GM12801 (cell line): Measurements from ENCODE around the gene KIRREL1.

ENCODE experiments used
- TF ChIP-seq, protein P1 (sequence below): IDR thresholded peaks from one replicate; pipeline ENCODE4 v1.5.1; 2011; ENCODE audit warnings: control low read depth; ENCODE audit not compliant: insufficient read length; ENCODE audit errors: extremely low read depth

KIRREL1 gene

DNA sequence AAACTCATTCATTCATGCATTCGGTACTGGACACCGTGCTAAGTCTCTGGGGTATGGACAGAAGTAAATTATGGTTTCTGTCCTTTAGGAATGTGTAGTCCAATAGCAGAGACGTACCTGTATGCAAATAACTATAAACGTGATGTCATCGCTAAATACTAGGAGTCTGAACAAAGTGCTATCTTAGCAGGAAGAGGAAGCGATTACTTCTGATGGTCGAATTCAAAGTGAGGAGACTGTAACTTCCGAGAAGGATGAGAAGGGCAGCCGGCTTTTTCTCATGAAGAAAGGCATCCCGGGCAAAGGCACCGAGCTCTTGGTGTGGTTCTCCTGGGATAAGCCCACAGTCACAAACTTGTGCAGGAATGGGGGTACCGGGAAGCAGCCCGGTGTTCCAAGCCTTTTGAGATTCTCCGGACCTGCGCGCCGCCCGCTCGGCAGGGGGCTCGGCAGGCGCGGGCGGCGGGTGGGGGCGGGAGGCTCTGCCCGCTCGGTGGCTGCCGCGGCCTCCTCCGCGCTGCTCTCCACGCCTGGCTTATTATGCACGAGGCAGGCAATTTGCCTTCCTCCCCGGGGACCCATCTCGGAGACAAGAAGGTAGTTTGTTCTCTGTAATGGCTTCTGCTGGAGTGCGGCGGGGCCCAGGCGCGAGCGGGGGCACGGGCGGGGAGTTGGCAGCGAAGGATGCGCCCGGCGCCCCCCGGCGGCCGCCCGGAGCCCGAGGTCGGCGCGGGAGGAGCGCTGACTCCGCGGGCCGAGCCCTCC lies 119.7 kb downstream of the KIRREL1 start:
- TF ChIP-seq, protein P1, sequence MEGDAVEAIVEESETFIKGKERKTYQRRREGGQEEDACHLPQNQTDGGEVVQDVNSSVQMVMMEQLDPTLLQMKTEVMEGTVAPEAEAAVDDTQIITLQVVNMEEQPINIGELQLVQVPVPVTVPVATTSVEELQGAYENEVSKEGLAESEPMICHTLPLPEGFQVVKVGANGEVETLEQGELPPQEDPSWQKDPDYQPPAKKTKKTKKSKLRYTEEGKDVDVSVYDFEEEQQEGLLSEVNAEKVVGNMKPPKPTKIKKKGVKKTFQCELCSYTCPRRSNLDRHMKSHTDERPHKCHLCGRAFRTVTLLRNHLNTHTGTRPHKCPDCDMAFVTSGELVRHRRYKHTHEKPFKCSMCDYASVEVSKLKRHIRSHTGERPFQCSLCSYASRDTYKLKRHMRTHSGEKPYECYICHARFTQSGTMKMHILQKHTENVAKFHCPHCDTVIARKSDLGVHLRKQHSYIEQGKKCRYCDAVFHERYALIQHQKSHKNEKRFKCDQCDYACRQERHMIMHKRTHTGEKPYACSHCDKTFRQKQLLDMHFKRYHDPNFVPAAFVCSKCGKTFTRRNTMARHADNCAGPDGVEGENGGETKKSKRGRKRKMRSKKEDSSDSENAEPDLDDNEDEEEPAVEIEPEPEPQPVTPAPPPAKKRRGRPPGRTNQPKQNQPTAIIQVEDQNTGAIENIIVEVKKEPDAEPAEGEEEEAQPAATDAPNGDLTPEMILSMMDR = no peak

DNA sequence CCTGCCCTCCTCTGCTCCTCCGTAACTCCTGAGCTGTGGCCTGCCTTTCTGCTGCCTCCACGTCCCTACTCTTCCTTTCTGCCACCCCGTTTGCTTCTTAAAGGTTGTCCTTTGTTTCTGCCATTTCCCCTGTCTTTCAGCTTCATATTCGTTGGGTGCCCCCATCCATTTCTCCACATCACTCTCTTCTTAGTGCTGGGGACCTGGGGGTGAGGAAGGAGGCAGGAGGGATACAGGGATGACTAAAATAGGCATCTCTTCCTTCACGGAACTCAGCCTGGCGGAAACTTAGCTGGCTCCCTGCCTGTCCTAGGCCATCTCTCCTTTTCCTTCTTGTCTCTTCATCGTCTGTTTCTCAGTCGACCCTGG lies 120.3 kb downstream of the KIRREL1 start:
- TF ChIP-seq, protein P1 = no peak

DNA sequence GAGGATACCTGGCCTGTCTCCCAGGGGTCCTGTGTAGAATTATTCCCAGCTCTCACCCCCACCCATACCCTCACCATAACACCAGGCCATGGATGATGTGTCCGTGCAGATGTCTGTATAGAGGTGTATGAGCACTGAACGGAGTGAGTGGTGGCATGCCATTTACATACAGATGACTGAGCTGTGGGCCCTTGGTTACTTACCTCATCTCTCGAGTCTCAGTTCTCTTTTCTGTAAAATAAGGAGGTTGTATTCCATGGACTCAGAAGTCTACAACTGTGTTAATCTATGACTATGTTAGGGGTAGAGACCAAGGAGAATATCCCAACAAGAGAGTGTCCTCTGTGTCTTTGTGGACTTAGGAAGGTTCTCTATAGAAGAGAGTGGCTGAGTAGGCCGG lies 121.7 kb downstream of the KIRREL1 start:
- TF ChIP-seq, protein P1 = no peak

DNA sequence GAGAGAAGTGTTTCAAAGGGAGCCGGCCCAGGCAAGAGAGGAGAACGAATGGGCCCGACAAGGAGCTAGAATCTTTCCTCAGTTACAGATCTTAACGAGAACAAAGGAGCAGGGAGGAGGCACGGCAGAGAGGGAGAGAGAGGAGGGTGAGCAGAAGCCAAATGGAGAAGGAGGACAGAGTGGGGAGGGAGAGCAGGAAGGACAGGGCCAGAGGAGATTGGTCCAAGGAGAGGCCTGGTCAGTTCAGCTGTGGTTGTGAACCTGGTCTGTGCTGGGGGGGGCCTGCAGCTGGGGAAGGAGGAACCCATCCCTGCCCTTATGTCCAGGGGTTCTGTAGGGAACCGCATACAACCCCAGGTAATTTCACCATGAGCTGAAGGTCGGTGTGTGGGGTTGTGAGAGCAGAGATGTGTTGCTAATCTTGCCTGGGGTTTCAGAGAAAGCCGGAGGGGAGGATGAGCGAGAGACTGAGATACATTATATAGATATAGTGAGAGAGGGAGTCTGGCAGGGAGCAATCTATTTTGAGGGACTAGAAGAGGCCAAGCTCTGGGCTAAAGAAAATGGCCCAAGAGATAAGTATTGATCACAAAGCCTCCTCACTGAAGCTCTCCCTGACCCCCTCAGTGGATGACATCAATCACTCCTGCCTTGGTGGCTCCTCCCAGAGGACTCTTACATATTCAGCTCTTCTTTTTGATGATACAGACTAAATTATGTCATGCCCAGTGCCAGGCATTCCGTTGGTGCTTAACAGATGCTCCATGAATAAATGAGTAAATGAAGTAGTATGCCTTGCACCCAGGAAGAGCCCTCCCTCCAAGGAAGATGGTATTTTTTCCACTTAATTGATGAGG lies 123.1 kb downstream of the KIRREL1 start:
- TF ChIP-seq, protein P1 = no peak

DNA sequence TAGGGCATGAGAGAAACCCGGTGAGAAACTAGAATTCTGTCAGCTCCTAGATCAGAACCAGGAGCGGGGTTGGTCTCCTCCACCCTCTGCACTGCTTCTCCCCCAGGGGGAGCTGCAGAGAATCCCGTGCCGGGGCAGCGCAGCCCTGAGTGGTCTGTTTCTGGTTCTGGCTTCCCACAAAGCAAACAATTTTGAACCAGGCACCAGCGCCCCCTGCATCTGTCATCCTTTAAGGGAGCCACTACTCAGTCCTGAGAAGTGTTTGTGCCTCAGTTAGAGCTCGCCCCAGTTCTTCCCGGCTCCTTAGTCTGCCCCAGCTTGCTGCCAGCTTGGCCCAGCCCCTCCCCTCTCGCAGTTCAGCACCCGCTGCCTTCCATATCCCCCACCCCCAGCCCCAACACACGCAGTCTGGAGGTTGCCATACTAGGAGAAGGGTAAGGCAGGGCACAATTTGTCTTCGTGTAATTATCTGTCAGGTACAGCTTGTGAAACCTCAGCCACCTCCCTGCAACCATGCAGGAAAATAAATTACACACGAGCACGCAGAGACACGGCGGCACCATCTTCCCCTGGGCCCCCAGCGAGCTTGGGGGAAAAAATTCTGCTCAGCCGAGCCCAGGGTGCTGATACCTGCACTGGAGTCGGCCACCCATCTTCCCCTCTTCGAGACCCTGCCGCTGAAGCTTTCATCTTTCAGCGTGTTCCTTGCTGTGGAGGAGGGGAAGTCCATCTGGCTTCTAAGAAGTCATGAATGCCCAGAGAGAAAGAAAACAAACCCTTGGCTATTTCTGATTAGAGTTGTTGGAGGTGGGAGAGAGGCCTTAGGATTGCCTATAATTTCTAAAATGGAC lies 124.6 kb downstream of the KIRREL1 start:
- TF ChIP-seq, protein P1 = no peak

DNA sequence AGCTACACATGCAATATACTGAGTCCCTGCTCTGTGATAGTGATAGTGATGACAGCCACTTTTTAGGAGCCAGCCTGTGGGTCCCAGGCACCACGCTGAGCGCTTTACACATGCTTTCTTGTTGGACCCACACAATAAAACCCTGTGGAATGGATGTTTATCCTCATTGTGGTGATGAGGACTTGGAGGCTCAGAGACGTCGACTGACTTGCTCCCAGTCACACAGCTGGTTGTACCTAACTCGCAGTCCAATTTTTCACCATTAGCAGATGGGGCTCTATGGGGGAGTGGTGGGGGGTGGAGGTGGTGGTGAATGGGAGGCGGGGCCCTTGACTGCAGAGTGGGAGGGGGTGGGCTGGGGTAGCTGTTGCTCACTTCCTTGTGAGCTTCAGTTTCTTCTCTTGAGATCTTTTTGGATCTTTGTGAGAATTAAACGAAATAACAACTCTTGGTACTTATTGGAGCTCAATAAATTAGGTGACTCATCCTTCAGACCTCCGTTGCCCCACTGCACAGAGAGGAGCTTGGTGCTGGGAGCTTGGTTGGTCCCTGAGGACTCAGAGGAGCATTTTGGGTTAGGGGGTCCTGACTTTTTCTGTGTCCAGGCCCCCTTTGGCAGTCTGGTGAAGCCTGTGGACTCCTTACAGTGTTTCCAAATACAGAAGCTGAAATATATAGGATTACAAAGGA lies 125.4 kb downstream of the KIRREL1 start:
- TF ChIP-seq, protein P1 = no peak
